IMR-90 (cell line): ENCODE data around the gene MEX3A.

Experiments used
- CEBPB ChIP-seq: IDR thresholded peaks from 2 replicates; pipeline ENCODE4 v1.6.1; 2012; ENCODE audit warnings: low read depth, low read length, improper control_type of control experiment
- CHD1 ChIP-seq: IDR thresholded peaks from 2 replicates; pipeline ENCODE4 v1.6.1; 2012; ENCODE audit warnings: low read depth, low read length, improper control_type of control experiment
- FOS ChIP-seq: fragments of 150-350 bp; IDR thresholded peaks from 2 replicates; pipeline ENCODE4 v1.6.1; 2016; ENCODE audit warnings: low read depth, low read length
- MAFK ChIP-seq: IDR thresholded peaks from 2 replicates; pipeline ENCODE4 v1.6.1; 2012; ENCODE audit warnings: low read depth, low read length, improper control_type of control experiment
- MAZ ChIP-seq: IDR thresholded peaks from 2 replicates; pipeline ENCODE4 v1.6.1; 2012; ENCODE audit warnings: low read depth, mild to moderate bottlenecking, low read length, improper control_type of control experiment, moderate library complexity, borderline replicate concordance
- MXI1 ChIP-seq: IDR thresholded peaks from 2 replicates; pipeline ENCODE4 v1.6.1; 2012; ENCODE audit warnings: low read depth, mild to moderate bottlenecking, low read length, moderate library complexity, borderline replicate concordance
- POLR2A ChIP-seq: IDR thresholded peaks from 2 replicates; pipeline ENCODE4 v1.6.1; 2012; ENCODE audit warnings: mild to moderate bottlenecking, low read depth, low read length
- RAD21 ChIP-seq: IDR thresholded peaks from 2 replicates; pipeline ENCODE4 v1.6.1; 2012; ENCODE audit warnings: low read length, improper control_type of control experiment
- RCOR1 ChIP-seq: IDR thresholded peaks from 2 replicates; pipeline ENCODE4 v1.6.1; 2012; ENCODE audit warnings: mild to moderate bottlenecking, low read length, improper control_type of control experiment; ENCODE audit not compliant: insufficient replicate concordance
- RFX5 ChIP-seq: IDR thresholded peaks from 2 replicates; pipeline ENCODE4 v1.8.0; 2012; ENCODE audit warnings: low read depth, mild to moderate bottlenecking, low read length, moderate library complexity
- SMC3 ChIP-seq: fragments of 150-350 bp; IDR thresholded peaks from 2 replicates; pipeline ENCODE4 v1.6.1; 2016; ENCODE audit warnings: low read depth, mild to moderate bottlenecking, antibody characterized with exemption, low read length, moderate library complexity
- TF ChIP-seq, protein P1 (sequence below): conservative IDR thresholded peaks from 2 replicates; pipeline ENCODE4 v1.5.1; 2012; ENCODE audit warnings: mild to moderate bottlenecking, low read depth, low read length, improper control_type of control experiment
- TF ChIP-seq, protein P2 (sequence below): fragments of 150-350 bp; IDR thresholded peaks from 2 replicates; pipeline ENCODE4 v1.6.1; 2016; ENCODE audit warnings: low read depth, mild to moderate bottlenecking, low read length, moderate library complexity, borderline replicate concordance
- TF ChIP-seq, protein P3 (sequence below): fragments of 150-350 bp; IDR thresholded peaks from 2 replicates; pipeline ENCODE4 v1.6.1; 2017; ENCODE audit warnings: mild to moderate bottlenecking, antibody characterized with exemption, low read length, low read depth

DNA sequence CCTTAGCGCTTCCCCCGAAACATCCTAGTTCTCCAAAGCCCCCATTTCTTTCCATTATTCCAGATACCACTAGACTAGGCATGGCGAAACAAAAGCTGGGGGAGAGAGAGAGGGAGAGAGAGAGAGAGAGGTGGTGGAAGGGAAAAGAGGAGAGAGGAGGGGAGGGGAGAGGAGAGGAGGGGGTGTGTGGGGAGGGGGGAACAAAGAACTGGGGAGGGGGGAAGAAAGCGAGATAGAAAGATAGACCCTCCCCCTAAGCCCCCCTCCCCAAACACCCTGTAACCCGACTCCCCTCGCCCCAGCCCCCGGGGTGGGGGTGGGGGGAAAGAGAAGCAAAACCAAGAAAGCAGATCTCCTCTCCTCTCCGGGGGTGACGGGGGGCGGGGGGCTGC, 352 bp downstream of the MEX3A start:
- TF ChIP-seq, protein P1, sequence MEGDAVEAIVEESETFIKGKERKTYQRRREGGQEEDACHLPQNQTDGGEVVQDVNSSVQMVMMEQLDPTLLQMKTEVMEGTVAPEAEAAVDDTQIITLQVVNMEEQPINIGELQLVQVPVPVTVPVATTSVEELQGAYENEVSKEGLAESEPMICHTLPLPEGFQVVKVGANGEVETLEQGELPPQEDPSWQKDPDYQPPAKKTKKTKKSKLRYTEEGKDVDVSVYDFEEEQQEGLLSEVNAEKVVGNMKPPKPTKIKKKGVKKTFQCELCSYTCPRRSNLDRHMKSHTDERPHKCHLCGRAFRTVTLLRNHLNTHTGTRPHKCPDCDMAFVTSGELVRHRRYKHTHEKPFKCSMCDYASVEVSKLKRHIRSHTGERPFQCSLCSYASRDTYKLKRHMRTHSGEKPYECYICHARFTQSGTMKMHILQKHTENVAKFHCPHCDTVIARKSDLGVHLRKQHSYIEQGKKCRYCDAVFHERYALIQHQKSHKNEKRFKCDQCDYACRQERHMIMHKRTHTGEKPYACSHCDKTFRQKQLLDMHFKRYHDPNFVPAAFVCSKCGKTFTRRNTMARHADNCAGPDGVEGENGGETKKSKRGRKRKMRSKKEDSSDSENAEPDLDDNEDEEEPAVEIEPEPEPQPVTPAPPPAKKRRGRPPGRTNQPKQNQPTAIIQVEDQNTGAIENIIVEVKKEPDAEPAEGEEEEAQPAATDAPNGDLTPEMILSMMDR: no peak
- no peak for TF ChIP-seq POLR2A
- no peak for TF ChIP-seq CHD1
- no peak for TF ChIP-seq SMC3
- no peak for TF ChIP-seq RAD21
- no peak for TF ChIP-seq MXI1
- TF ChIP-seq RCOR1: no peak
- no peak for TF ChIP-seq RFX5
- no peak for TF ChIP-seq CEBPB
- no peak for TF ChIP-seq MAFK
- TF ChIP-seq, protein P2, sequence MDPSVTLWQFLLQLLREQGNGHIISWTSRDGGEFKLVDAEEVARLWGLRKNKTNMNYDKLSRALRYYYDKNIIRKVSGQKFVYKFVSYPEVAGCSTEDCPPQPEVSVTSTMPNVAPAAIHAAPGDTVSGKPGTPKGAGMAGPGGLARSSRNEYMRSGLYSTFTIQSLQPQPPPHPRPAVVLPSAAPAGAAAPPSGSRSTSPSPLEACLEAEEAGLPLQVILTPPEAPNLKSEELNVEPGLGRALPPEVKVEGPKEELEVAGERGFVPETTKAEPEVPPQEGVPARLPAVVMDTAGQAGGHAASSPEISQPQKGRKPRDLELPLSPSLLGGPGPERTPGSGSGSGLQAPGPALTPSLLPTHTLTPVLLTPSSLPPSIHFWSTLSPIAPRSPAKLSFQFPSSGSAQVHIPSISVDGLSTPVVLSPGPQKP: no peak
- TF ChIP-seq MAZ: no peak
- TF ChIP-seq, protein P3, sequence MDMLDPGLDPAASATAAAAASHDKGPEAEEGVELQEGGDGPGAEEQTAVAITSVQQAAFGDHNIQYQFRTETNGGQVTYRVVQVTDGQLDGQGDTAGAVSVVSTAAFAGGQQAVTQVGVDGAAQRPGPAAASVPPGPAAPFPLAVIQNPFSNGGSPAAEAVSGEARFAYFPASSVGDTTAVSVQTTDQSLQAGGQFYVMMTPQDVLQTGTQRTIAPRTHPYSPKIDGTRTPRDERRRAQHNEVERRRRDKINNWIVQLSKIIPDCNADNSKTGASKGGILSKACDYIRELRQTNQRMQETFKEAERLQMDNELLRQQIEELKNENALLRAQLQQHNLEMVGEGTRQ: no peak
- no peak for TF ChIP-seq FOS
